Astrocyte (in vitro differentiated cells and primary cell): ENCODE measurements around the gene ANKRD53. TPM values are rescaled to one million over a fixed set of nuclear protein-coding genes. Genes with fewer than 3 reads are reported as not detected.

Source experiments
- DNase-seq: peaks from one replicate; pipeline ENCODE4 v3.0.0-alpha.2; 2010; ENCODE audit warnings: low read depth
- FAIRE-seq: peaks from 2 replicates; lab custom pipeline; 2011; peaks lifted over from hg19 to GRCh38; lab: Jason Lieb, UNC
- H2AFZ ChIP-seq: 2 replicates; pipeline ENCODE4 v1.6.0; 2012; ENCODE audit warnings: low read depth, low read length, inconsistent platforms
- H3K27ac ChIP-seq: 2 replicates; pipeline ENCODE4 v1.5.1; 2011; ENCODE audit warnings: low read depth, low read length, inconsistent platforms
- H3K27me3 ChIP-seq: 2 replicates; pipeline ENCODE4 v1.6.0; 2011; ENCODE audit warnings: low read length, inconsistent platforms; ENCODE audit not compliant: insufficient read depth
- H3K36me3 ChIP-seq: 2 replicates; pipeline ENCODE4 v1.5.1; 2011; ENCODE audit warnings: low read length, inconsistent platforms; ENCODE audit not compliant: insufficient read depth
- H3K4me1 ChIP-seq: 2 replicates; pipeline ENCODE4 v1.5.1; 2011; ENCODE audit warnings: low read length, inconsistent platforms; ENCODE audit not compliant: insufficient read depth
- H3K4me2 ChIP-seq: 2 replicates; pipeline ENCODE4 v1.6.0; 2012; ENCODE audit warnings: low read length, inconsistent platforms
- H3K4me3 ChIP-seq: 2 replicates; pipeline ENCODE4 v1.5.1; 2011; ENCODE audit warnings: low read depth, mild to moderate bottlenecking, low read length, inconsistent platforms; ENCODE audit not compliant: insufficient read depth
- H3K79me2 ChIP-seq: 2 replicates; pipeline ENCODE4 v1.6.0; 2012; ENCODE audit warnings: mild to moderate bottlenecking, low read length, inconsistent platforms; ENCODE audit not compliant: insufficient read depth
- H3K9ac ChIP-seq: 2 replicates; pipeline ENCODE4 v1.6.0; 2012; ENCODE audit warnings: mild to moderate bottlenecking, low read length, inconsistent platforms
- H3K9me3 ChIP-seq: 2 replicates; pipeline ENCODE4 v1.5.1; 2012; ENCODE audit warnings: low read depth, mild to moderate bottlenecking, low read length, inconsistent platforms; ENCODE audit not compliant: insufficient read depth
- H4K20me1 ChIP-seq: 2 replicates; pipeline ENCODE4 v1.6.0; 2012; ENCODE audit warnings: low read length, inconsistent platforms; ENCODE audit not compliant: insufficient read depth
- H3K27ac Mint-ChIP-seq: one replicate; pipeline ENCODE4 v1.8.0; 2021; ENCODE audit warnings: mild to moderate bottlenecking, mixed read lengths; ENCODE audit not compliant: unreplicated experiment
- H3K27me3 Mint-ChIP-seq: one replicate; pipeline ENCODE4 v1.8.0; 2021; ENCODE audit warnings: low read depth, mixed read lengths; ENCODE audit not compliant: unreplicated experiment
- H3K36me3 Mint-ChIP-seq: one replicate; pipeline ENCODE4 v1.8.0; 2021; ENCODE audit warnings: low read depth, mixed read lengths; ENCODE audit not compliant: unreplicated experiment
- H3K4me1 Mint-ChIP-seq: one replicate; pipeline ENCODE4 v1.8.0; 2021; ENCODE audit warnings: low read depth, mixed read lengths; ENCODE audit not compliant: unreplicated experiment
- H3K4me3 Mint-ChIP-seq: one replicate; pipeline ENCODE4 v1.8.0; 2021; ENCODE audit warnings: mild to moderate bottlenecking, moderate library complexity, mixed read lengths; ENCODE audit not compliant: unreplicated experiment
- H3K9me3 Mint-ChIP-seq: one replicate; pipeline ENCODE4 v1.8.0; 2021; ENCODE audit warnings: mild to moderate bottlenecking, mixed read lengths; ENCODE audit not compliant: unreplicated experiment
- EZH2 ChIP-seq: IDR thresholded peaks from 2 replicates; pipeline ENCODE4 v1.6.1; 2012; ENCODE audit warnings: mild to moderate bottlenecking, low read length, inconsistent platforms; ENCODE audit not compliant: insufficient read depth
- total RNA-seq: library from RNA; stranded (reverse); gene quantifications from 2 replicates; pipeline ENCODE4 v1.2.1, GENCODE V29; 2021
- TF ChIP-seq, protein P1 (sequence below): IDR thresholded peaks from 2 replicates; pipeline ENCODE4 v1.5.1; 2011; ENCODE audit warnings: low read depth, mild to moderate bottlenecking, inconsistent platforms, low read length, moderate library complexity; ENCODE audit not compliant: insufficient read depth

Gene ANKRD53
- total RNA-seq, 1 donor from 2014 or later, result 1.1 TPM

DNA sequence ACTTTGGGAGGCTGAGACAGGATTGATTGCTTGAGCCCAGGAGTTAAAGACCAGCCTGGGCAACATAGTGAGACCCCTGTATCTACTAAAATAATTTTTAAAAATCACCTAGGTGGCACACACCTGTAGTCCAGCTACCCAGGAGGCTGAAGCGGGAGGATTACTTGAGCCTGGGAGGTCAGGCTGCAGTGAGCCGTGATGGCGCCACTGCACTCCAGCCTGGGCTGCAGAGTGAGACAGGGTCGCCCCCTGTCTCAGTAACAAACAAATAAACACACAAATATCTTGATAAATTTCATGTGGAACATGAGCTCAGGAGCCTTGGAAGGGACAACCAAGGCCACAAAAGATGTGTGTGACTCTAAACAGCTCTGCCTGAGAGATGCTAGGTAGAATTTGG is 11.7 kb upstream of the ANKRD53 start:
- DNase-seq (no peak), FAIRE-seq (no peak)
- no peak overlapping the region for H3K27ac Mint-ChIP-seq
- Histone ChIP-seq H3K4me3 (no peak overlapping the region), H3K4me1 (peaks cover 5% of the 10 kb centered on the region), H3K9ac (no peak overlapping the region), H3K36me3 (no peaks in the 10 kb centered on the region), H3K79me2 (no peaks in the 10 kb centered on the region), H2AFZ (no peak overlapping the region), H3K27me3 (peaks cover 31% of the 10 kb centered on the region), H3K4me2 (no peak overlapping the region), H4K20me1 (no peaks in the 10 kb centered on the region), H3K27ac (no peak overlapping the region), H3K9me3 (no peaks in the 10 kb centered on the region)
- H3K27me3 Mint-ChIP-seq, result peaks cover 81% of the 10 kb centered on the region
- H3K36me3 Mint-ChIP-seq, result no peaks in the 10 kb centered on the region
- H3K9me3 Mint-ChIP-seq, result peaks cover 2% of the 10 kb centered on the region
- TF ChIP-seq, protein P1, sequence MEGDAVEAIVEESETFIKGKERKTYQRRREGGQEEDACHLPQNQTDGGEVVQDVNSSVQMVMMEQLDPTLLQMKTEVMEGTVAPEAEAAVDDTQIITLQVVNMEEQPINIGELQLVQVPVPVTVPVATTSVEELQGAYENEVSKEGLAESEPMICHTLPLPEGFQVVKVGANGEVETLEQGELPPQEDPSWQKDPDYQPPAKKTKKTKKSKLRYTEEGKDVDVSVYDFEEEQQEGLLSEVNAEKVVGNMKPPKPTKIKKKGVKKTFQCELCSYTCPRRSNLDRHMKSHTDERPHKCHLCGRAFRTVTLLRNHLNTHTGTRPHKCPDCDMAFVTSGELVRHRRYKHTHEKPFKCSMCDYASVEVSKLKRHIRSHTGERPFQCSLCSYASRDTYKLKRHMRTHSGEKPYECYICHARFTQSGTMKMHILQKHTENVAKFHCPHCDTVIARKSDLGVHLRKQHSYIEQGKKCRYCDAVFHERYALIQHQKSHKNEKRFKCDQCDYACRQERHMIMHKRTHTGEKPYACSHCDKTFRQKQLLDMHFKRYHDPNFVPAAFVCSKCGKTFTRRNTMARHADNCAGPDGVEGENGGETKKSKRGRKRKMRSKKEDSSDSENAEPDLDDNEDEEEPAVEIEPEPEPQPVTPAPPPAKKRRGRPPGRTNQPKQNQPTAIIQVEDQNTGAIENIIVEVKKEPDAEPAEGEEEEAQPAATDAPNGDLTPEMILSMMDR, result no peak
- no peak for TF ChIP-seq EZH2
- H3K4me1 Mint-ChIP-seq, result peaks cover 2% of the 10 kb centered on the region
- H3K4me3 Mint-ChIP-seq, result no peak overlapping the region

DNA sequence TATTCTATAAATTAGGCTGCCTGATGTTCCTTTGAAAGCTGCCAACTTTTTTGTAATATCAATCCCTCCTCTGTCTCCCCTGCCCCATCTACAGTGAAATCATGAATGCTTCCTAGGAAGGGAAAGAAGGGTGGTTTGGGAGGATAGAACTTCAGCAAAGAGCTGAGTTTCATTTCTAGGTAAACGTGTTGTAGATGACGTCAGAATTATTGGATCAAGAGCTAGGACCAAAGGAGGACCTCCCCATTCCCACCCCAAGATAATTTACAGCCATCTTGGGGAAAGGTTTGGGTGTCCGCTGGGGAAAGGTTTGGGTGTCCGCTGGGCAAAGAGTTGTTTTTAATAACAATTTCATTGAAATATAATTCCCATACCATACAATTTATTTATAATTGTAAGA is 11.2 kb upstream of the ANKRD53 start:
- H3K4me2 ChIP-seq, result no peak overlapping the region
- no peak overlapping the region for H3K9ac ChIP-seq
- no peaks in the 10 kb centered on the region for H3K79me2 ChIP-seq
- H3K4me3 ChIP-seq, result no peak overlapping the region
- no peak overlapping the region for H2AFZ ChIP-seq
- H3K27me3 Mint-ChIP-seq, result peaks cover 77% of the 10 kb centered on the region
- H3K27me3 ChIP-seq, result peaks cover 31% of the 10 kb centered on the region
- no peaks in the 10 kb centered on the region for H3K9me3 Mint-ChIP-seq
- H3K36me3 ChIP-seq, result no peaks in the 10 kb centered on the region
- H3K27ac Mint-ChIP-seq, result no peak overlapping the region
- no peaks in the 10 kb centered on the region for H4K20me1 ChIP-seq
- H3K4me1 Mint-ChIP-seq, result peaks cover 2% of the 10 kb centered on the region
- H3K36me3 Mint-ChIP-seq, result no peaks in the 10 kb centered on the region
- H3K4me3 Mint-ChIP-seq, result no peak overlapping the region
- FAIRE-seq, result no peak
- H3K27ac ChIP-seq, result no peak overlapping the region
- no peaks in the 10 kb centered on the region for H3K9me3 ChIP-seq
- no peak for DNase-seq
- H3K4me1 ChIP-seq, result peaks cover 5% of the 10 kb centered on the region
- TF ChIP-seq, protein P1, result no peak
- no peak for TF ChIP-seq EZH2

DNA sequence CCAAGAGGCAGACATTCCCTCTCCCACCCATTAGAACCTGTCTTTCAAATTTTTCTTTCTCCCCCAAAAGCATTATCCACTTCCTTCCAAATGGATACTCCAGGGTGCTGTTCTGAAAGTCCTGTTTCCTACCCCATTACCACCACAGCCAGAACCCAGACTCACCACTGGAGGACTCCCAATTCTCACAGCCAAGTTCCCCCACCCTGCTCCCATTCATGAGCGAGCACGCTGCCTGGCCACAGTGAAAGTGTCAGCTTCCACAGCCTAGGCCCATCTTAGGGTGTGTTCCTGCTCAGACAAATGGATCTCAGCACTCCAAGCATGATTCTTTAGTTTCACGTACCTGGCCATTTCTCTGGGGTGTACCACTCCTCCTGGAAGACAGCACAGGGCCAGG is 3.8 kb upstream of the ANKRD53 start:
- DNase-seq (no peak), FAIRE-seq (no peak)
- Histone ChIP-seq H3K27ac (no peak overlapping the region), H3K27me3 (no peaks in the 10 kb centered on the region), H3K9ac (no peak overlapping the region), H3K4me2 (no peak overlapping the region), H4K20me1 (no peaks in the 10 kb centered on the region), H3K4me1 (peaks cover 17% of the 10 kb centered on the region), H3K36me3 (no peaks in the 10 kb centered on the region), H3K9me3 (no peaks in the 10 kb centered on the region), H3K4me3 (no peak overlapping the region), H3K79me2 (no peaks in the 10 kb centered on the region), H2AFZ (no peak overlapping the region)
- no peaks in the 10 kb centered on the region for H3K9me3 Mint-ChIP-seq
- H3K4me1 Mint-ChIP-seq, result peaks cover 8% of the 10 kb centered on the region
- TF ChIP-seq, protein P1, result no peak
- TF ChIP-seq EZH2, result no peak
- no peak overlapping the region for H3K27ac Mint-ChIP-seq
- no peaks in the 10 kb centered on the region for H3K36me3 Mint-ChIP-seq
- peaks cover 43% of the 10 kb centered on the region for H3K27me3 Mint-ChIP-seq
- no peak overlapping the region for H3K4me3 Mint-ChIP-seq
